CD1c-positive myeloid dendritic cell (primary cell): ENCODE results near the gene RIMS1.

ENCODE experiments used
- DNase-seq: peaks from one replicate; pipeline ENCODE4 v3.0.0-alpha.2; 2016; ENCODE audit errors: extremely low spot score

The RIMS1 gene

DNA sequence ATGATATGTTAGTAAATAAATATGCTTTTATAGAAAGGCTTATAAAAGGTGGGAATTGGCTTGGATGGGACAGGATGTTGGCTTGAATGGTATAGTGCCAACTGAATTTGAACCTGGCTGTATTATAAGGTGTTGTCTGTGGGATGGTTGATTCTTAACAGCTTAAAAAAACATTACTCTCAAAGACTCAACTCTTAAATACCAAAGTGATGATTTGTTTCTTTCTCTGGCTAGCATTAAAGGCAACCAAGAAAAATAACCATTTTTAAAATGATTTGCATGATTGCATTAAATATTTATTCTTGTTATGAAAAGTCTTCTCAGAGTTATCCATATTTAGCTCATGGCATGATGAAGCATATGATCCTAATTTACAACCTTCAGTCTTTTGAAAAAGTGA is 216.2 kb downstream of the RIMS1 start:
- no peak for DNase-seq

DNA sequence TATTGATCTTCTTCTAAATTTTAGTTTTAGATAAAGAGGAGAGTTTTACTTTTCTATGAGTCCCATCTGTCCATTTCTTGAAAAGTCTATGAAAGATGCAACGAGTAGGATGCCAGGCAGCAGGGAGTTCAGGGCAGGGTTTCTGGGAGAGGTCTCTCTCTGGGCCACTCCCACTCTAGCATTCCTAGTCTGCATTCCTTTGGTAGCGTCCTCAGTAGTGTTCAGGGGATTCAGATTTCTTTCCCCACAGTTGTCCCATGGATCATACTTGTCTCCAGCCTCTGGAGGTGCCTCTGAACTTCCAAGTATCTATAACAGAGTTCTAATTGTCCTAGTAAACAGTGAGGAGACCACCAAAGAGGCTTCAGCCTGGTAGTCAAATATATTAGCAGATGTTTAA is 225.3 kb downstream of the RIMS1 start:
- DNase-seq: no peak

DNA sequence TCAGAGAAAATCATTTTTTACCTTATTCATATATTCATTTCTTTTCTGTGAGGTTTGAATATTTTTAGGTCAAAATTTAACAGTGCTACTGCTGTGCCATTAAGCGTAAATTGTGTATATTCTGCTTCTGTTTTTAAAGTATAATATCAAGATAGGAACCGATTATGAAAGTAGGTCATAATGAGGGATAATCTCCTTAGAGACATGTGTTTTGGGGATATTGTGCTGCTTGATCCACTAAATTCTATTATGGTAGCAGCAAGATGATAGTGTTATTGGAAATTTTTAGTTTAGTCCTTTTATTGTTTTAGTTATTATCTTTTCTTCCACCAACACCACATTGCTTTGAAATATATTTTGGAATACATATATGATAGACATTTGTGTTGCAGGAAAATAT is 244.0 kb downstream of the RIMS1 start:
- DNase-seq: no peak

DNA sequence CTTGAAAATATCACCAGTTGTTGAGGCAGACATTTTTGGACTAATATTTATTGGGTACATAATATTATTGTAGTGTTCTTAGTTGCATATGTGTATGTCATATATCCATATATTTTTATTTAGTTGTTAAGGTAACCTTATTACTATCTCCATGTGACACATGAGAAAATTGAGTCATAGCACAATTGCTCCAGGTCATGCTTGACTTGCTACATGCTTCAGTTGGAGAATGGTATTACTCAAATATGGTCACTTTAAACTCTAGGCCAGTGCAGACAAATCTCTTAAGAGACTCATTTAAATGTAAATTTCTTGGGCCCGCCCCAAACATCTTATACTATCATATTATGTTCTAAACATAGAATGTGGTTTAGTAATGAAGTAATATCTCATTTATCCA is 246.1 kb downstream of the RIMS1 start:
- DNase-seq: no peak

DNA sequence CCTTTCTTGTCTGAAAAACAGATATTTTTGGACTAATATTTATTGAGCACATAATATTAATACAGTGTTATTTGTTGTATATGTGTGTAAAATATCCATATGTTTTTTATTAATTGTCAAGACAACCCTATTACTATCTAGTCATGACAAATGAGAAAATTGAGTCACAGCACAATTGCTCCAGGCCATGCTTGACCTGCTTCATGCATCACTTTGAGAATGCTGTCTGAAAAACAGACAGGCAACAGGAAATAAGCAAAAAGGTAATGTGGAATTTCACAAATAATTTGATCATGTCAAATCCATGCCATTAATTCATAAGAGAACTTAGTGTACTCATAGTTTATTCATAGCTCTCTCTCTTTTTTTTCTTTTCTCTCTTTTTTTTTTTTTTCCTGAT is 246.5 kb downstream of the RIMS1 start:
- no peak for DNase-seq

DNA sequence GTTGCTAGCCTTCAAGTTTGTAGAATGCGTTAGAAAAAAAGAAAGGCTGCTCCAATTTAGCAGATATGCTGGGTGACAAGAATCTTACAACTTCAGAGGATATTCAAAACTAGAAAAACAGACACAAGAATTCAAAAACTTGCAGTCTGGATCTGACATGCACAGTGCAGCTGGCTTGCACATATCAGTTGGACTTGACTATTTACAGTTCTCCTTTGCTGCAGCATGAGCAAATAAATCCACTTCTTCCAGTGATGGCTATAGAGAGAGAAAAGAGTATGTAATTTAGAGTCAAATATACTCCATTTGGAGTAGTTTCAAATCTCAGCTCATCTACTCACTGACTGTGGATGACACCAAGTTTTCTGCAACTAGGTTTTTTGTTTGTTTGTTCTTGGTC is 247.0 kb downstream of the RIMS1 start:
- DNase-seq: no peak

DNA sequence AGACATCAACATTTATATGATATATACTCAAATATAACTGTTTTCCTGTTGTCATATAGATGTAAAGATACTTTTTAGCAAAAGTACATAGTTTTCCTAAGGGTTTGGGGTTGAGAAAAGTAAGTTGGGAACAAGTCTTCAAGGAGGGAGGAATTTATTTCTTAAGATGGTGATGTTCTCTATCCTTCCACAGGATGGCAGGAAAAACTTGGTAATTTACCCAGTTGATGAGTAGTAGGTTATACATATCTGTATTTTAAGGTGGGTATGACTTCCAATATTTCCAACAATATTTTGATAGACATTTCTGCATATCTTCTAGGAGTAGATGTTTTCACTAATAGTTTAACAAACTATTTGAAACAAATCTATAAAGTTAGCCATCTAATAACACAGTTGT is 254.4 kb downstream of the RIMS1 start:
- no peak for DNase-seq

DNA sequence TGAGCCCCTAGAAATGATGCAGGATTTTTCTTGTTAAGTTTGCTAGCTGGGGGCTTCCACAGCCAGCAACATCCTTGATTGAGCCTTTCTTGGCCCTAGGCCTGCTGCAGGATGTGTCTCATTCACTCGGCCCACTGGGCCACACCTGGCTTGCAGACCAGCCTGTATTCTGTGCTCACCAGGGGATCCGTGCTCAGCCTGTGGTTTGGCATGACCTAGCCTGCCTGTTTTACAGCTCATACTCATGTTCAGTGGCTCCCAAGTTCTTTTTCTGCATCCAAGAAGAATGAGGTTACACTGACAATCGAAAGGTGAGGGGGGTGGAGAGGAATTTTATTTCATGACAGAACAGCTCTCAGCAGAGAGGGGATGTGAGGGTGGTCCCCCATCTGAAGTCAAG is 263.4 kb downstream of the RIMS1 start:
- no peak for DNase-seq

DNA sequence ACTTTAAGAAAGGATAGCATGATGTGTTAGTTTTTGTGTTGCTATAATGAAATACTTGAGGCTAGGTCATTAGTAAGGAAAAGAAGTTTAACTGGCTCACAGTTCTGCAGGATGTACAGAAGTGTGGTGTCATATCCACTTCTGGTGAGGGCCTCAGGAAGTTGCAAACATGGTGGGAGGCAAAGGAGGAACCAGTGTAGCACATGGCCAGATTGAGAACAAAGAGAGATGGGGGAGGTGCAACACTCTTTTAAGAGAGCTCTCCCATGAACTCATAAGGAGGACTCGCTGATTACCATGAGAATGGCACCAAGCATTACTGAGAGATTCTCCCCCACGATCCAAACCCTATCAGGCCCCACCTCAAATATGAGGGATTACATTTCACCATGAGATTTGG is 265.4 kb downstream of the RIMS1 start:
- no peak for DNase-seq

DNA sequence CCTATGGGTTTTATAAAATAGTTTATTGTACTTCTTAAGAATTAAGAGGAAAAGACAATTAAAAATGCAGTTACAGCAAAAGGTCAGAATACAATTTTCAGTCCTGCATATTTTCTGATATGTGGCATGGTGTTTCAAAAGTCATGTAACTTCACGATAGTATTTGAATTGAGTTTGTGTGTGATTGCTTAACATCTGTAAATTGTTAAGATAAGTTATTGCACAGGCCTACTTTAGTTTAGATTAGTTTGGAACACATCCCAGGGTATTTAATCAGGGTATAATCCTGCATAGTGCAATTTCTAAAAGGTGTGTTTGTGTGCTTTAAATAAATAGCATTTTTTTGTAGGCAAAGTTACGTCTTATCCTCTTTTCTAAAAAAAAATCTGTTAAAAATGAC is 289.6 kb downstream of the RIMS1 start:
- DNase-seq: no peak

DNA sequence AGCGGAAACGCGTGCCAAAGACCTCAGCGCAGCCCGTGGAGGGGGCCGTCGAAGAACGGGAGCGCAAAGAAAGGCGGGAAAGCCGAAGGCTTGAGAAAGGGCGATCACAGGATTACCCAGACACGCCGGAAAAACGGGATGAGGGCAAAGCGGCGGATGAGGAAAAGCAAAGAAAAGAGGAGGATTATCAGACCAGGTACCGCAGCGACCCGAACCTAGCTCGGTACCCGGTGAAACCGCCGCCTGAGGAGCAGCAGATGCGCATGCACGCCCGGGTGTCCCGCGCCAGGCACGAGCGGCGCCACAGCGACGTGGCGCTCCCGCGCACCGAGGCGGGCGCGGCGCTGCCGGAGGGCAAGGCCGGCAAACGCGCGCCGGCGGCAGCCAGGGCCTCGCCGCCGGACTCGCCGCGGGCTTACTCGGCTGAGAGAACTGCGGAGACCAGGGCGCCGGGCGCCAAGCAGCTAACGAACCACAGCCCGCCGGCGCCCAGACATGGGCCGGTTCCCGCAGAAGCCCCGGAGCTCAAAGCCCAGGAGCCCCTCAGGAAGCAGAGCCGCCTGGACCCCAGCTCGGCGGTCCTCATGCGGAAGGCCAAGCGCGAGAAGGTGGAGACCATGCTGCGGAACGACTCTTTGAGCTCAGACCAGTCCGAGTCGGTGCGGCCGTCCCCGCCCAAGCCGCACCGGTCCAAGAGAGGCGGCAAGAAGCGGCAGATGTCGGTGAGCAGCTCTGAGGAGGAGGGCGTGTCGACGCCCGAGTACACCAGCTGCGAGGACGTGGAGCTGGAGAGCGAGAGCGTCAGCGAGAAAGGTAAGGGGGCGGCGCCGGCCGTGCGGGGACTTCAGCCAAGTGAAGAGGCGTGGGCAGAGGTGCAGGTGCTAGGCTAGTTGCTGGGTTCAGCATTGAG is 296.2 kb downstream of the RIMS1 start:
- no peak for DNase-seq

DNA sequence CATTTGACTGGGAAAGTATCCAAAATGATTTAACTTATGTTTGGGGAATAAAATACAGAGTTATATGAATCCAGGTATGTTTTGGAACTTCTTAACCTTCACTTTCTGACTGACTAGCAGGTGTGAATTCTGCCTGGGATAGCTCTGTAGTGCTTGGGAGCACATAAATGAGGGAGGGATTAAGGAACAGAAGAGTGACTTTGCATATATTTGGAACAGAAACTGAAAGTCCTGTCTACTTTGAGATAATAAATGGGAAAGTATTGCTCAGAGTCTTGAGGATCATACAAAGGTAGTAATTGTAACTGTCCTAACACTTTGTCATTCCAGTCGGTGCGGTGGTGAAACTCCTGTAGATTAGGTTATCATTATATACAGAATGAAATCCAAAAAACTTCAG is 317.6 kb downstream of the RIMS1 start:
- no peak for DNase-seq

DNA sequence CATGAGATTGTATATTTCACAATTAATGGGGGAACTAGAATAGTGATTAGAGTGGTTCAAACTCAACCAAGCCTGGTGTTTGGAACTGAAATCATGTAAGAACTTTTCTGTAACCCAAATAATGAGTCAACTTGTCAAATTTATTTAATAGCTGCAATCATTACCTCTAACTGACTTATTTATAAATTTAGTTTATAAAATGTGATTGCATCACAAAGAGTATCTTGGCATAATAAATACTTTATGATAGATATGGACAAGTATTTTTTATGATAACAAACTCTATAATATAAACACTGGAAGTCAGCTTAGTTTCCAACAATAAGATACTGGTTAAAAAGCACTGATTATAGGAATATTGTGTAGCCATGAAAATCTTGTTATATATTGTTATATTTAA is 319.1 kb downstream of the RIMS1 start:
- DNase-seq: no peak

DNA sequence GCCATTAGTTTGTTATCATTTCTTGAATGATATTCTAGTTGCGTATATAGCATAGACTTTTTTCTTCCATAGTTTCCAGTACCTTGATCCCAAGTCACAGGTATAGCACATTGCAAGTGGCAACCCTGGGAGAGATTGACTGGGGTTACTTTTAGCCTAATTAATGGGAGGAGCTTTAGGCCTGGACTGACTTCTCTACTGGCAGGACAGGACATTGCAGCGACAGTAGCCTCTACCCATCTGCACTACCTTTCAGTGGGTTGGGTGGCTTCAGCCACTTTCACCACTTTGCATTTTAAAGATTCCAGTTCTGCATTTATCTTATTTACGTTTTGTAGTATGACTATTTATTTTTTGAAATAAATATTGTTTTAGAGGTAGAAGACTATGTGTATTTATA is 320.3 kb downstream of the RIMS1 start:
- DNase-seq: no peak

DNA sequence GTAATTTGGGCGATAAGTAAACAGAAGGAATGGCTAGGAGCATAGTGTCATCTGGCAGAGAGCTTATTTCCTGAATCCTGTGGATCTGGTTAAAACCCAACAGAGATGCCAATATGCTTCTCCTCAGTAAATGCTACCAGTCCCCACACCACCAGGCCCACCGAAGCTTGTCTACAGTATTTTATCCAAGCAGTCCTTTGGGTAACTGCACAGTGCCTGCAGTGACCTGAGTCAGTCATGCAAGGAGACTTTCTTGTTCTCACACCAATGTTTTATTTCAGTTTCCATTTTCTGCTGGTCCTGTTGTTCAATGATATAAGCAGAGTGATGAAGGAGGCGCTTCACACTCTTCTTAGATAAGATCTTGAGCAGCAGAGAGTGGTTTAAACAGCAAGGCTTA is 326.3 kb downstream of the RIMS1 start:
- no peak for DNase-seq

DNA sequence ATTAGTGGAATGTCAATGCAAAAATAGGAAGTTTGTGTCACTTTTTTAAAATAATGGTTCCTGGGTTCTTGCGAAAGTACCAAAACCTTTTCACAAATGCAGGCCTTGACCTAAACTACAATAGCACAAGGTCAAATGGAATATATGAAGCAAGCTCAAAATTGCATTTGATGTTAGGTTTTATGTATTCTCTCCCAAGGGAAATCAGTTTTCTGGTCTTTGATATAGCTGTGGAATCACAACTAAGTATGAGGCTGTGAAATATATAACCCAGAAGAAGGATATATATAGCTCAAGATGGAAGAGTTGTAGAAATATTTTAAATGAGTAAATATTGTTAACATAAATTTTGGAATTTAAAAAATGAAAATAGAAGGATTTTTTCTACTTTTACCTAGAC is 327.3 kb downstream of the RIMS1 start:
- no peak for DNase-seq

DNA sequence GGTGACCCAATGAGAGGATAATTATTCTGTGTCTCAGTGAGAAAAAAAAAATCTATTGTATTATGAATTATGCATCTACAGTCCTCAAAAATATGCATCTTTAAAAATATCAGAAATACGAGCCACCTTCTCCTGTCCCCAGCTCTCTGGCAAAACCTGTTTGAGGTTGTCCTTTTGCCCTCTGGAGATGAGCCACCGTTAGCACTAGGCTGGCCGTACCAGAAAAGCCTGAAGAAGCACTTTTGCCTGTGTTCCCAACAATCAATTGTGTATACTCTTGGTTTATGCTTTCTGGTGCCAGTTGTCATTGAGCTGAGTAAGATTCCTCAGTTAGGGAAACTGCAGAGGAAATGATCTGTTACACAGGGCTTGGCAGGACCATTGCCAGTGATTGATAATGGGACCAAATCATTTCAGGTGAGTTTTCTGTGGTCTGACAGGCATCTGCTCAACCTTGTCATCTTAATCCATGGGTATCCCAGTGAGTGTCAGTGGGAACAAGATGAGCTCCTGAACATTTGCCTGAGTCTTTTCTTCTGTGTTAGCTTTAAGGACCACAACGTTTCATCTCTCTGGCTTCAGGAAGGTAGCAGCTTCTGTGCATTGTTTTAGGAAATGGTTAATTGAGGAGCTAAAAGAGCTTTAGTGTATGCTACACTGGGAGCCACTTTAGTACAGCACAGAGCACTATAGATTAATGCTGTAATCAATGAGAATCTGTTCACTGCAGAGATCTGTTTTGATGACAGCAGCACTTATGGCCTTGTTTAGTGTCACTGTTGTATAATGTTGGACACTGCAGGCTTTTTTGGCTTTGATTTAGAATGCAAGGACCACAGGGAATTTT is 330.1 kb downstream of the RIMS1 start:
- DNase-seq: no peak

DNA sequence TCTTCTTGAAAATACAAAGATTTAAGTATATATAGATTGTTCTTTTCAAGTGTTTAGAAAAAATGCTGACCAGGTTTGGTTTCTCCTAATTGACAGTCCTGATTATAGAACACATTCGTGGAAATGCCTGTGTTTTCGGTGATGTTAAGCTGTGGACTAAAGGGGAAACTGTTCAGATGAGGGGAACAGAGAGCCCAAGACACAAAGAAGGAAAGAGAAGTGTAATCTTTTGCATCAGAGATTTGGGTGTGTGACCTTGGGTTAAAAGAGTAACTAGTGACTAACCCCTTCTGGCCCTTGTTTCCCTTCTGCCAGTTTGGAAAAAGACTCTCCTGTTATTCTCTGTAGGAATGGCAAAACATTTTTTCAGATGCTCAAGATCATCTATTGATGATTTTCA is 331.3 kb downstream of the RIMS1 start:
- no peak for DNase-seq

DNA sequence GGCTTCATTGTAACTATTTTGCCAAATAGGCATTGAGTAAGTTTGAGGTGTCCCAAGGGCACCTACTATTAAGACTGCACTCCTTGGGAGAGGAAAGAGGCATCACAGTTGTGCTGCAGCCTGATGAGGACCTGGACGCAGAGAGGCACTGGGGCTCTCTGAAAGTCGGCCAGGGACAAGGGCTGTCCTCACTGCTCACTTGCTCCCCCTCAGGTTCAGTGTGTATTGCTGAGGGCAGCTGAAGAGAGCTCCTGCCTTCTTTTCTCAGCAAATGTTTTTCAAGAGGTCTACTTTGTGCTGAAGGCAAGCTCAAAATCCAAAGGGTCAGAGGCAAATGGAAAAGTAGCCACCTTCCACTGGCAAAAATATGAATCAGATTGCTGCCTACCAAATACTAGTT is 331.8 kb downstream of the RIMS1 start:
- no peak for DNase-seq

DNA sequence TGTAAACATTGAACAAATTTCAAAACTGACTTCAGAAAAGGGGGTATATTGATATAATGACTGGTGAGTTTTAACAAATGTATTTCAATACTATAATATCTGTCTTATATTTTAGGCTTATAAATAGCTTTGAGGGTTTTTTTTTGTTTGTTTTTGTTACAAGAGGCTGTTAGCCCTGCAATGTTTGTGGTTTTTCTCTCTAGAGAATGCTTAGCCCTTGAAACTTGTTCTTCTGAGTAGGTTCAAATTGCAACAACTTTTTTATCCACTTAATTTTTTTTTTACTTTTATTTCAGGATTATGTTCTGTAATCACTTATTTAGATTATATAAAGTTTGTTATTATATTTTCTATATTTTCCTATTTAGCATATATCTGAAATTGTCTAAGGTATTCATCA is 333.2 kb downstream of the RIMS1 start:
- no peak for DNase-seq

DNA sequence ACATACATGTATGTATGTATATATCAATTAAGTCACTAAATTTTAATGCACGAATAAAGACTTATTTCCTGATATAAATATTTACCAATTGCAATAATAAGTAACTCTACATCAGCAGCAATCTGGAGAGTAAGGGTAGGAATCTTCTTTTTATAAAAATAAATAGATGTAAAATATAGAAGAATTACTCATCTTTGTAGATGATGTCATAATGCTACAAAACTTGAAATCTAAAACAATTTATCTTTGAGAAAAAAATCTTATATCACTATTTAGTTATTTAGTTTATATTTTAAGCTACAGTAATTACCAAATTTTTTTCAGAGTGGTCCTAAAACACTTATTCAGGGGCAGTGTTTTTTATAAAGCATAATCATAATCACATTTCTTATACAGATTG is 351.7 kb downstream of the RIMS1 start:
- no peak for DNase-seq

DNA sequence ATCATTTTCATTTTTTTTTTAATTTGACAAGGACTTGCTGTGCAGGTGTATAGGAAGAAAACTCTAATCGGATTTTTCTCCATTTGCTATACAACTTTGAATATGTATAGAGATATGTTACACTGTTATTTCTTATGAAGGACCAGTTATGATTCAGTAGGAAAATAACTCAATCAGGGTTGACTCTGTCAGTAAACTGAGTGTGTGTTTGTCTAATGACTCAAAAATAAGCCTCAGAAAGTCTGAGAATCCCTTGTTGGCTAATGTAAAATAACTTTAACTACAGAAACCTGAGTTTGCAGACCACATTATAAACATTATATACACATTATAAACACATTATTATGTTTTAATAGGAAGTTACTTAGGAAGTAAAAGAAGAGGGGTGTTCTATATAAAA is 352.6 kb downstream of the RIMS1 start:
- no peak for DNase-seq

DNA sequence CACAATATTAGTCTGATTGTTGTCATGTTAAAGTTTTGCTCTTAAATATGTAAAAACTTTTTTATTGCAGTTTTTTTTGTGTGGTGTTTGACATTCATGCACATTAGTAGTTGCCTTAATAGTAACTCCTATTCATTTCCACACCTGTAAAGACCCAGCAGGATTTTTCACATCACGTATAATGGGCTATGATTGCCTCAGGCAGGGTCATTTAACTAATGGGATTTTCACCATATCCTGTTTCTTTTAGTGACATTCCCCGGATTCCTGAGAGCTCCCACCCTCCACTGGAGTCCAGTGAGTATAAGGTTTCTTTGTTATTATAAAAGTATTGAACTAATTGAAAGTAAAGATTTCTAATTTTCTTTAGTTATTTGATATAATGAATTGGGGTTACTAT is 359.2 kb downstream of the RIMS1 start:
- no peak for DNase-seq
